Endothelial cell of umbilical vein (primary cell): ENCODE data around the gene MRGPRE. TPM values are rescaled to one million over a fixed set of nuclear protein-coding genes. Genes with fewer than 3 reads are reported as not detected.

ENCODE experiments used
- BruUV-seq: library from RNA; stranded (reverse); fragments of 400-500 nt; replicated peaks from 2 replicates; lab custom pipeline; 2021; lab: Mats Ljungman, UMichigan
- CTCF ChIA-PET: fragments of 300-600, 350-600 bp; sonication (Branson Sonifier 250); formaldehyde crosslinking; loops from one replicate; lab custom pipeline; 2021; ENCODE audit warnings: antibody characterized with exemption, inconsistent platforms; lab: Charles Lee
- POLR2A ChIA-PET: fragments of 300-600, 350-600 bp; sonication (Branson Sonifier 250); formaldehyde crosslinking; loops from one replicate; lab custom pipeline; 2021; ENCODE audit warnings: antibody characterized with exemption, inconsistent platforms; lab: Charles Lee
- DNase-seq: peaks from one replicate; pipeline ENCODE4 v3.0.0-alpha.2; 2011; ENCODE audit warnings: low read depth, low spot score
- FAIRE-seq: peaks from 2 replicates; lab custom pipeline; 2011; peaks lifted over from hg19 to GRCh38; lab: Jason Lieb, UNC
- H2AFZ ChIP-seq: 2 replicates; pipeline ENCODE4 v1.6.0; 2012; ENCODE audit warnings: low read depth, low read length, control low read depth, inconsistent platforms
- H3K27ac ChIP-seq: 2 replicates; pipeline ENCODE4 v1.5.1; 2011; ENCODE audit warnings: low read depth, mild to moderate bottlenecking, control low read depth, low read length, moderate library complexity; ENCODE audit not compliant: insufficient read depth
- H3K27me3 ChIP-seq, 2 experiments: 2 replicates each; pipeline versions ENCODE4 v1.6.0 to v1.6.1; 2011; ENCODE audit warnings: low read length in 2 of 2, mixed read lengths in 1 of 2; ENCODE audit not compliant: control insufficient read depth in 2 of 2, insufficient read depth in 2 of 2
- H3K36me3 ChIP-seq, 2 experiments: 2 replicates in 1 of 2; 3 replicates in 1 of 2; pipeline ENCODE4 v1.5.1; 2011; ENCODE audit warnings: low read length in 2 of 2, mild to moderate bottlenecking in 1 of 2, moderate library complexity in 1 of 2; ENCODE audit not compliant: control insufficient read depth in 2 of 2, insufficient read depth in 2 of 2; ENCODE audit errors: extremely low read depth in 1 of 2
- H3K4me1 ChIP-seq: 3 replicates; pipeline ENCODE4 v1.5.1; 2011; ENCODE audit warnings: mild to moderate bottlenecking, low read length; ENCODE audit not compliant: control insufficient read depth, insufficient read depth; ENCODE audit errors: extremely low read depth
- H3K4me2 ChIP-seq: 2 replicates; pipeline ENCODE4 v1.6.1; 2011; ENCODE audit warnings: low read length, control low read depth, mixed read lengths; ENCODE audit not compliant: insufficient read depth
- H3K4me3 ChIP-seq, 3 experiments: fragments of 200-600 bp in 1 of 3; sonication (generic), shearing (Covaris generic) in 1 of 3; replicated peaks in 1 of 3; 2 replicates each; pipeline ENCODE4 v1.5.1; 2011 to 2016; ENCODE audit warnings: control low read depth in 3 of 3, low read length in 3 of 3, mild to moderate bottlenecking in 2 of 3, inconsistent platforms in 1 of 3, low read depth in 1 of 3, moderate library complexity in 1 of 3; ENCODE audit not compliant: insufficient read depth in 1 of 3
- H3K79me2 ChIP-seq: 2 replicates; pipeline ENCODE4 v1.6.0; 2012; ENCODE audit warnings: low read length, inconsistent platforms; ENCODE audit not compliant: control insufficient read depth, insufficient read depth
- H3K9ac ChIP-seq: replicated peaks from 2 replicates; pipeline ENCODE3; 2011; ENCODE audit warnings: low read length, control low read depth; ENCODE audit not compliant: insufficient read depth; ENCODE audit errors: extremely low read depth
- H3K9me1 ChIP-seq: replicated peaks from 3 replicates; pipeline ENCODE4 v1.6.0; 2011; ENCODE audit warnings: mild to moderate bottlenecking, low read length; ENCODE audit not compliant: control insufficient read depth, insufficient read depth; ENCODE audit errors: extremely low read depth
- H3K9me3 ChIP-seq: replicated peaks from 2 replicates; pipeline ENCODE4 v1.5.1; 2012; ENCODE audit warnings: low read length, inconsistent platforms; ENCODE audit not compliant: control insufficient read depth, insufficient read depth
- H4K20me1 ChIP-seq: replicated peaks from 2 replicates; pipeline ENCODE3; 2011; ENCODE audit warnings: mild to moderate bottlenecking, low read length; ENCODE audit not compliant: control insufficient read depth, insufficient read depth; ENCODE audit errors: extremely low read depth
- CTCF ChIP-seq, 2 donors: IDR thresholded peaks; 1 replicate in 1 of 2; 2 replicates in 1 of 2; pipeline ENCODE4 v1.5.1; 2011; ENCODE audit warnings: low read length in 2 of 2, mild to moderate bottlenecking in 2 of 2, moderate library complexity in 2 of 2, control low read depth in 1 of 2, inconsistent platforms in 1 of 2, low read depth in 1 of 2; ENCODE audit not compliant: insufficient read depth in 1 of 2; ENCODE audit errors: extremely low read depth in 1 of 2
- GATA2 ChIP-seq: IDR thresholded peaks from 2 replicates; pipeline ENCODE4 v1.7.0; 2011; ENCODE audit warnings: low read depth, mild to moderate bottlenecking, moderate library complexity, mixed read lengths, low read length; ENCODE audit not compliant: insufficient read length, insufficient read depth
- JUN ChIP-seq: IDR thresholded peaks from 2 replicates; pipeline ENCODE4 v1.6.1; 2011; ENCODE audit warnings: borderline replicate concordance, low read depth; ENCODE audit not compliant: insufficient read length, insufficient read depth
- MAX ChIP-seq: IDR thresholded peaks from 2 replicates; pipeline ENCODE4 v1.6.1; 2011; ENCODE audit not compliant: insufficient read depth, insufficient read length
- MYC ChIP-seq: IDR thresholded peaks from one replicate; pipeline ENCODE4 v1.6.1; 2011; ENCODE audit warnings: mild to moderate bottlenecking, low read depth, low read length
- POLR2A ChIP-seq: IDR thresholded peaks from 2 replicates; pipeline ENCODE4 v1.6.1; 2012; ENCODE audit warnings: low read depth, mild to moderate bottlenecking, control low read depth, low read length
- POLR2AphosphoS5 ChIP-seq: IDR thresholded peaks from 2 replicates; pipeline ENCODE4 v1.6.1; 2012; ENCODE audit warnings: low read depth, mild to moderate bottlenecking, control low read depth, low read length, moderate library complexity; ENCODE audit not compliant: insufficient read depth
- dilution Hi-C: fragments of 300-500 bp; cut with MboI; formaldehyde crosslinking; loops from one replicate; pipeline ENCODE4 v1.15.0; 2019; ENCODE audit warnings: low sequenced_read_pairs; ENCODE audit not compliant: extremely low pct_ligation_motif_present
- intact Hi-C: fragments of 100-400 bp; cut with micrococcal nuclease; formaldehyde crosslinking; loops from one replicate; pipeline ENCODE4 v1.10.0; 2022
- polyA plus RNA-seq, 4 experiments: library from polyadenylated mRNA; depleted of rRNA in 3 of 4; stranded (reverse) in 3 of 4; unstranded in 1 of 4; fragments of >200 nt; gene quantifications; 2 replicates each; pipeline versions ENCODE4 v1.2.1 to v1.2.3, GENCODE V29; 2011 to 2012; ENCODE audit warnings: missing spikeins in 1 of 4
- total RNA-seq: library from RNA; stranded (reverse); gene quantifications from 2 replicates; pipeline ENCODE4 v1.2.3, GENCODE V29; 2021

Gene MRGPRE
- total and polyA plus RNA-seq, 2 donors (not counting 3 experiments of a cell fraction or from before 2014, with no cell fraction given) = not detected

GRCh38 chr11:3222003-3222855 is 10.0 kb downstream of the MRGPRE start:
- TF ChIP-seq MYC = no peak
- no peak for TF ChIP-seq POLR2A
- no peak for TF ChIP-seq JUN
- TF ChIP-seq GATA2 = no peak
- no peak for TF ChIP-seq POLR2AphosphoS5
- no peak for TF ChIP-seq CTCF (IDR thresholded peaks at IDR 0.05; ENCODE audit: extremely low read depth in 1 of 2, insufficient read depth in 1 of 2, low read depth in 1 of 2, low read length in 2 of 2)
- TF ChIP-seq MAX = no peak
- no peaks in the 10 kb centered on the region for H3K27me3 ChIP-seq
- CTCF ChIA-PET = interaction anchor here (0.9 to 1.1 kb wide), 2 partner anchors 14 to 186 kb away, joined by 3 read pairs; no protein-coding TSS in a partner anchor

More at GRCh38 chr11:3222003-3222855, 10.0 kb downstream of the MRGPRE start:
- H4K20me1 ChIP-seq = no peaks in the 10 kb centered on the region
- no peak overlapping the region for H3K4me2 ChIP-seq
- H3K4me1 ChIP-seq = no peaks in the 10 kb centered on the region
- no peaks in the 10 kb centered on the region for H3K36me3 ChIP-seq
- dilution Hi-C loops = no loop called here
- H3K9ac ChIP-seq = no peak overlapping the region
- H3K9me3 ChIP-seq = no peaks in the 10 kb centered on the region
- POLR2A ChIA-PET = no interaction called here
- DNase-seq = no peak
- no peak overlapping the region for H2AFZ ChIP-seq
- FAIRE-seq = no peak
- H3K27ac ChIP-seq = no peak overlapping the region
- no peaks in the 10 kb centered on the region for H3K9me1 ChIP-seq
- no peak overlapping the region for H3K4me3 ChIP-seq
- intact Hi-C loops = no loop called here
- H3K79me2 ChIP-seq = no peaks in the 10 kb centered on the region
- no TSS peak for BruUV-seq
